Kidney tubule cell (primary cell): Measurements from ENCODE around the gene C3orf20.
"Not testable (repeated sequence)": the region's sequence is repeated elsewhere in the genome, so short reads cannot be mapped to it uniquely, and the experiment has no call there.

ENCODE experiments used
- DNase-seq: peaks from one replicate; pipeline ENCODE4 v3.0.0-alpha.2; 2018; ENCODE audit warnings: low spot score

C3orf20 gene

GRCh38 chr3:14700891-14701290, 25.9 kb downstream of the C3orf20 start:
- no peak for DNase-seq

GRCh38 chr3:14701676-14702075, 26.7 kb downstream of the C3orf20 start:
- DNase-seq = peak; percentile 50

GRCh38 chr3:14703128-14703750, 28.3 kb downstream of the C3orf20 start:
- DNase-seq = no peak

- no peak for DNase-seq
Observed at GRCh38 chr3:14703791-14704190, 28.9 kb downstream of the C3orf20 start.

GRCh38 chr3:14706096-14706495, 31.2 kb downstream of the C3orf20 start:
- DNase-seq = no peak

- peak; percentile 70 for DNase-seq
Observed at GRCh38 chr3:14716591-14716990, 41.6 kb downstream of the C3orf20 start.

- no peak for DNase-seq
Observed at GRCh38 chr3:14717307-14717706, 42.4 kb downstream of the C3orf20 start.

GRCh38 chr3:14718539-14718938, 43.6 kb downstream of the C3orf20 start:
- DNase-seq = peak; percentile 2

GRCh38 chr3:14719006-14719405, 44.1 kb downstream of the C3orf20 start:
- peak; percentile 60 for DNase-seq

- peak; percentile 85 for DNase-seq
Observed at GRCh38 chr3:14721126-14721864, 46.4 kb downstream of the C3orf20 start.

GRCh38 chr3:14725013-14725412, 50.1 kb downstream of the C3orf20 start:
- peak; percentile 3 for DNase-seq

GRCh38 chr3:14725564-14726440, 50.9 kb downstream of the C3orf20 start:
- DNase-seq = no peak

GRCh38 chr3:14726441-14726780, 51.5 kb downstream of the C3orf20 start:
- DNase-seq = no peak

- no peak for DNase-seq
Observed at GRCh38 chr3:14728113-14728512, 53.2 kb downstream of the C3orf20 start.

- DNase-seq = no peak
Observed at GRCh38 chr3:14730703-14731382, 55.9 kb downstream of the C3orf20 start.

GRCh38 chr3:14740983-14741382, 66.0 kb downstream of the C3orf20 start:
- no peak for DNase-seq

- DNase-seq = no peak
Observed at GRCh38 chr3:14741510-14741909, 66.6 kb downstream of the C3orf20 start.

GRCh38 chr3:14744556-14744955, 69.6 kb downstream of the C3orf20 start:
- DNase-seq = no peak

GRCh38 chr3:14750650-14751049, 75.7 kb downstream of the C3orf20 start:
- DNase-seq = no peak

GRCh38 chr3:14752979-14753378, 78.0 kb downstream of the C3orf20 start:
- DNase-seq = not testable (repeated sequence)

GRCh38 chr3:14757153-14757700, 82.3 kb downstream of the C3orf20 start:
- no peak for DNase-seq

GRCh38 chr3:14758297-14758696, 83.4 kb downstream of the C3orf20 start:
- no peak for DNase-seq
